ENCODE data around the gene PAX7.

PAX7 gene

GRCh38 chr1:18719786-18720451, 89.3 kb downstream of the PAX7 start:
- Histone ChIP-seq H3K27me3 (ENCODE audit: control insufficient read depth, insufficient read depth, low read length) (peaks cover 61% of the 10 kb centered on the region), H3K9me3 (ENCODE audit: control insufficient read depth, insufficient read depth, low read length) (no peaks in the 10 kb centered on the region), H3K9ac (ENCODE audit: low read depth, low read length) (no peak overlapping the region), H3K36me3 (ENCODE audit: control insufficient read depth, insufficient read depth, low read length) (no peaks in the 10 kb centered on the region), H3K4me3 (ENCODE audit: low read depth, low read length) (no peak overlapping the region), H3K4me1 (ENCODE audit: control insufficient read depth, insufficient read depth, low read length) (no peaks in the 10 kb centered on the region)

- Histone ChIP-seq H3K36me3 (ENCODE audit: control insufficient read depth, insufficient read depth, low read length) (no peaks in the 10 kb centered on the region), H3K4me3 (ENCODE audit: low read depth, low read length) (no peak overlapping the region), H3K27me3 (ENCODE audit: control insufficient read depth, insufficient read depth, low read length) (peaks cover 50% of the 10 kb centered on the region), H3K9me3 (ENCODE audit: control insufficient read depth, insufficient read depth, low read length) (no peaks in the 10 kb centered on the region), H3K4me1 (ENCODE audit: control insufficient read depth, insufficient read depth, low read length) (no peaks in the 10 kb centered on the region), H3K9ac (ENCODE audit: low read depth, low read length) (no peak overlapping the region)
These were observed 90.4 kb downstream of the PAX7 start for GRCh38 chr1:18721041-18721440.

GRCh38 chr1:18721776-18722175, 91.1 kb downstream of the PAX7 start:
- H3K9me3 ChIP-seq (ENCODE audit: control insufficient read depth, insufficient read depth, low read length), result no peaks in the 10 kb centered on the region
- H3K27me3 ChIP-seq (ENCODE audit: control insufficient read depth, insufficient read depth, low read length), result peaks cover 45% of the 10 kb centered on the region
- no peak overlapping the region for H3K9ac ChIP-seq (ENCODE audit: low read depth, low read length)
- H3K36me3 ChIP-seq (ENCODE audit: control insufficient read depth, insufficient read depth, low read length), result no peaks in the 10 kb centered on the region
- H3K4me3 ChIP-seq (ENCODE audit: low read depth, low read length), result no peak overlapping the region
- no peaks in the 10 kb centered on the region for H3K4me1 ChIP-seq (ENCODE audit: control insufficient read depth, insufficient read depth, low read length)

- Histone ChIP-seq H3K4me1 (ENCODE audit: control insufficient read depth, insufficient read depth, low read length) (no peaks in the 10 kb centered on the region), H3K36me3 (ENCODE audit: control insufficient read depth, insufficient read depth, low read length) (no peaks in the 10 kb centered on the region), H3K9ac (ENCODE audit: low read depth, low read length) (no peak overlapping the region), H3K4me3 (ENCODE audit: low read depth, low read length) (no peak overlapping the region), H3K27me3 (ENCODE audit: control insufficient read depth, insufficient read depth, low read length) (peaks cover 41% of the 10 kb centered on the region), H3K9me3 (ENCODE audit: control insufficient read depth, insufficient read depth, low read length) (no peaks in the 10 kb centered on the region)
These were observed 91.6 kb downstream of the PAX7 start for GRCh38 chr1:18722270-18722669.

GRCh38 chr1:18723206-18723605, 92.6 kb downstream of the PAX7 start:
- Histone ChIP-seq H3K4me3 (ENCODE audit: low read depth, low read length) (no peak overlapping the region), H3K36me3 (ENCODE audit: control insufficient read depth, insufficient read depth, low read length) (no peaks in the 10 kb centered on the region), H3K4me1 (ENCODE audit: control insufficient read depth, insufficient read depth, low read length) (no peaks in the 10 kb centered on the region), H3K27me3 (ENCODE audit: control insufficient read depth, insufficient read depth, low read length) (peaks cover 31% of the 10 kb centered on the region), H3K9ac (ENCODE audit: low read depth, low read length) (no peak overlapping the region), H3K9me3 (ENCODE audit: control insufficient read depth, insufficient read depth, low read length) (no peaks in the 10 kb centered on the region)

GRCh38 chr1:18723701-18724411, 93.2 kb downstream of the PAX7 start:
- no peaks in the 10 kb centered on the region for H3K4me1 ChIP-seq (ENCODE audit: control insufficient read depth, insufficient read depth, low read length)
- no peak overlapping the region for H3K4me3 ChIP-seq (ENCODE audit: low read depth, low read length)
- H3K9me3 ChIP-seq (ENCODE audit: control insufficient read depth, insufficient read depth, low read length), result no peaks in the 10 kb centered on the region
- H3K9ac ChIP-seq (ENCODE audit: low read depth, low read length), result no peak overlapping the region
- H3K36me3 ChIP-seq (ENCODE audit: control insufficient read depth, insufficient read depth, low read length), result no peaks in the 10 kb centered on the region
- H3K27me3 ChIP-seq (ENCODE audit: control insufficient read depth, insufficient read depth, low read length), result peaks cover 26% of the 10 kb centered on the region

- Histone ChIP-seq H3K9me3 (ENCODE audit: control insufficient read depth, insufficient read depth, low read length) (no peaks in the 10 kb centered on the region), H3K4me3 (ENCODE audit: low read depth, low read length) (no peak overlapping the region), H3K36me3 (ENCODE audit: control insufficient read depth, insufficient read depth, low read length) (no peaks in the 10 kb centered on the region), H3K27me3 (ENCODE audit: control insufficient read depth, insufficient read depth, low read length) (peaks cover 17% of the 10 kb centered on the region), H3K9ac (ENCODE audit: low read depth, low read length) (no peak overlapping the region), H3K4me1 (ENCODE audit: control insufficient read depth, insufficient read depth, low read length) (no peaks in the 10 kb centered on the region)
These were observed 94.2 kb downstream of the PAX7 start for GRCh38 chr1:18724801-18725200.

GRCh38 chr1:18725231-18725895, 94.7 kb downstream of the PAX7 start:
- Histone ChIP-seq H3K4me1 (ENCODE audit: control insufficient read depth, insufficient read depth, low read length) (no peaks in the 10 kb centered on the region), H3K9ac (ENCODE audit: low read depth, low read length) (no peak overlapping the region), H3K4me3 (ENCODE audit: low read depth, low read length) (no peak overlapping the region), H3K27me3 (ENCODE audit: control insufficient read depth, insufficient read depth, low read length) (peaks cover 11% of the 10 kb centered on the region), H3K36me3 (ENCODE audit: control insufficient read depth, insufficient read depth, low read length) (no peaks in the 10 kb centered on the region), H3K9me3 (ENCODE audit: control insufficient read depth, insufficient read depth, low read length) (no peaks in the 10 kb centered on the region)

- Histone ChIP-seq H3K9me3 (ENCODE audit: control insufficient read depth, insufficient read depth, low read length) (no peaks in the 10 kb centered on the region), H3K27me3 (ENCODE audit: control insufficient read depth, insufficient read depth, low read length) (peaks cover 9% of the 10 kb centered on the region), H3K9ac (ENCODE audit: low read depth, low read length) (no peak overlapping the region), H3K36me3 (ENCODE audit: control insufficient read depth, insufficient read depth, low read length) (no peaks in the 10 kb centered on the region), H3K4me1 (ENCODE audit: control insufficient read depth, insufficient read depth, low read length) (peaks cover 2% of the 10 kb centered on the region), H3K4me3 (ENCODE audit: low read depth, low read length) (no peak overlapping the region)
These were observed 95.7 kb downstream of the PAX7 start for GRCh38 chr1:18726368-18726767.

- Histone ChIP-seq H3K4me3 (ENCODE audit: low read depth, low read length) (no peak overlapping the region), H3K4me1 (ENCODE audit: control insufficient read depth, insufficient read depth, low read length) (peaks cover 2% of the 10 kb centered on the region), H3K9ac (ENCODE audit: low read depth, low read length) (no peak overlapping the region), H3K27me3 (ENCODE audit: control insufficient read depth, insufficient read depth, low read length) (peaks cover 4% of the 10 kb centered on the region), H3K9me3 (ENCODE audit: control insufficient read depth, insufficient read depth, low read length) (no peaks in the 10 kb centered on the region), H3K36me3 (ENCODE audit: control insufficient read depth, insufficient read depth, low read length) (no peaks in the 10 kb centered on the region)
These were observed 97.3 kb downstream of the PAX7 start for GRCh38 chr1:18727956-18728355.

- Histone ChIP-seq H3K9me3 (ENCODE audit: control insufficient read depth, insufficient read depth, low read length) (no peaks in the 10 kb centered on the region), H3K27me3 (ENCODE audit: control insufficient read depth, insufficient read depth, low read length) (peaks cover 2% of the 10 kb centered on the region), H3K4me1 (ENCODE audit: control insufficient read depth, insufficient read depth, low read length) (peaks cover 2% of the 10 kb centered on the region), H3K9ac (ENCODE audit: low read depth, low read length) (no peak overlapping the region), H3K36me3 (ENCODE audit: control insufficient read depth, insufficient read depth, low read length) (no peaks in the 10 kb centered on the region), H3K4me3 (ENCODE audit: low read depth, low read length) (no peak overlapping the region)
These were observed 99.7 kb downstream of the PAX7 start for GRCh38 chr1:18730321-18730720.

GRCh38 chr1:18731148-18731547, 100.5 kb downstream of the PAX7 start:
- no peaks in the 10 kb centered on the region for H3K36me3 ChIP-seq (ENCODE audit: control insufficient read depth, insufficient read depth, low read length)
- H3K27me3 ChIP-seq (ENCODE audit: control insufficient read depth, insufficient read depth, low read length), result peaks cover 2% of the 10 kb centered on the region
- no peaks in the 10 kb centered on the region for H3K9me3 ChIP-seq (ENCODE audit: control insufficient read depth, insufficient read depth, low read length)
- no peak overlapping the region for H3K4me3 ChIP-seq (ENCODE audit: low read depth, low read length)
- H3K4me1 ChIP-seq (ENCODE audit: control insufficient read depth, insufficient read depth, low read length), result peaks cover 2% of the 10 kb centered on the region
- no peak overlapping the region for H3K9ac ChIP-seq (ENCODE audit: low read depth, low read length)

Measured in iPS-15b (cell line).